Hepatocyte (in vitro differentiated cells): ENCODE measurements around the gene CAB39.

Experiments
- CTCF ChIP-seq: fragments of 200-600 bp; sonication (generic); IDR thresholded peaks from 2 replicates; pipeline ENCODE4 v1.5.1; 2016; ENCODE audit warnings: antibody characterized with exemption, mild to moderate bottlenecking; ENCODE audit not compliant: poor library complexity
- EZH2 ChIP-seq: fragments of 200-600 bp; sonication (generic); IDR thresholded peaks from 2 replicates; pipeline ENCODE4 v1.6.1; 2016; ENCODE audit warnings: antibody characterized with exemption, mild to moderate bottlenecking, borderline replicate concordance

GRCh38 chr2:230723363-230723762, 10.7 kb downstream of the CAB39 start:
- TF ChIP-seq CTCF (no peak), EZH2 (no peak)
